Ishikawa (cell line): Measurements from ENCODE around the gene ZNF649.

ENCODE experiments used
- CEBPB ChIP-seq: IDR thresholded peaks from 2 replicates; pipeline ENCODE4 v1.6.1; 2012
- CREB1 ChIP-seq: IDR thresholded peaks from 2 replicates; pipeline ENCODE4 v1.6.1; 2012; ENCODE audit warnings: low read depth
- EGR1 ChIP-seq: IDR thresholded peaks from 2 replicates; pipeline ENCODE4 v1.6.1; 2012
- EP300 ChIP-seq: IDR thresholded peaks from 2 replicates; pipeline ENCODE4 v1.6.1; 2012; ENCODE audit warnings: borderline replicate concordance
- FOXM1 ChIP-seq: IDR thresholded peaks from 2 replicates; pipeline ENCODE4 v1.6.1; 2012; ENCODE audit warnings: low read depth, borderline replicate concordance
- MAX ChIP-seq: IDR thresholded peaks from 2 replicates; pipeline ENCODE4 v1.6.1; 2012
- NFIC ChIP-seq: IDR thresholded peaks from 2 replicates; pipeline ENCODE4 v1.6.1; 2012
- RAD21 ChIP-seq: IDR thresholded peaks from 2 replicates; pipeline ENCODE4 v1.6.1; 2012; ENCODE audit warnings: low read depth
- REST ChIP-seq: IDR thresholded peaks from 2 replicates; pipeline ENCODE4 v1.6.1; 2012; ENCODE audit warnings: low read depth, mild to moderate bottlenecking
- TAF1 ChIP-seq: IDR thresholded peaks from 2 replicates; pipeline ENCODE4 v1.6.1; 2012; ENCODE audit warnings: low read depth, mild to moderate bottlenecking
- TCF12 ChIP-seq: IDR thresholded peaks from 2 replicates; pipeline ENCODE4 v1.6.1; 2012; ENCODE audit warnings: low read depth
- TEAD4 ChIP-seq: IDR thresholded peaks from 2 replicates; pipeline ENCODE4 v1.6.1; 2012
- USF1 ChIP-seq: IDR thresholded peaks from 2 replicates; pipeline ENCODE4 v1.6.1; 2012
- YY1 ChIP-seq: IDR thresholded peaks from 2 replicates; pipeline ENCODE4 v1.6.1; 2012; ENCODE audit warnings: low read depth
- ZBTB7A ChIP-seq: IDR thresholded peaks from 2 replicates; pipeline ENCODE4 v1.6.1; 2012; ENCODE audit warnings: low read depth

ZNF649 gene

GRCh38 chr19:51915324-51915867 lies 10.6 kb upstream of the ZNF649 start:
- TF ChIP-seq EP300 (no peak), USF1 (no peak), CEBPB (no peak), NFIC (no peak), TAF1 (no peak), TEAD4 (no peak), RAD21 (no peak), YY1 (no peak), TCF12 (no peak), ZBTB7A (no peak), EGR1 (no peak), FOXM1 (no peak), CREB1 (no peak), MAX (no peak), REST (no peak)

- TF ChIP-seq TAF1 (no peak), TEAD4 (no peak), CEBPB (no peak), RAD21 (no peak), CREB1 (no peak), MAX (no peak), NFIC (no peak), EP300 (no peak), TCF12 (no peak), EGR1 (no peak)
These were observed 389 bp upstream of the ZNF649 start for GRCh38 chr19:51905206-51905605.

- TF ChIP-seq CREB1 (no peak), TCF12 (no peak), ZBTB7A (no peak), MAX (no peak), TEAD4 (no peak), REST (no peak), YY1 (no peak), RAD21 (no peak), FOXM1 (no peak), TAF1 (no peak), CEBPB (no peak), EGR1 (no peak), EP300 (no peak), NFIC (no peak), USF1 (no peak)
These were observed 1.6 kb downstream of the ZNF649 start for GRCh38 chr19:51903192-51903591.

- TF ChIP-seq MAX, result no peak
- TF ChIP-seq CREB1, result no peak
- no peak for TF ChIP-seq CEBPB
- no peak for TF ChIP-seq RAD21
- no peak for TF ChIP-seq TAF1
- no peak for TF ChIP-seq EP300
- no peak for TF ChIP-seq NFIC
- no peak for TF ChIP-seq TEAD4
- TF ChIP-seq USF1, result no peak
- no peak for TF ChIP-seq ZBTB7A
- TF ChIP-seq FOXM1, result no peak
- no peak for TF ChIP-seq REST
- TF ChIP-seq EGR1, result no peak
- no peak for TF ChIP-seq TCF12
- no peak for TF ChIP-seq YY1
These were observed 3.0 kb downstream of the ZNF649 start for GRCh38 chr19:51901860-51902259.
